ENCODE results near the gene USP37.

USP37 gene, protein sequence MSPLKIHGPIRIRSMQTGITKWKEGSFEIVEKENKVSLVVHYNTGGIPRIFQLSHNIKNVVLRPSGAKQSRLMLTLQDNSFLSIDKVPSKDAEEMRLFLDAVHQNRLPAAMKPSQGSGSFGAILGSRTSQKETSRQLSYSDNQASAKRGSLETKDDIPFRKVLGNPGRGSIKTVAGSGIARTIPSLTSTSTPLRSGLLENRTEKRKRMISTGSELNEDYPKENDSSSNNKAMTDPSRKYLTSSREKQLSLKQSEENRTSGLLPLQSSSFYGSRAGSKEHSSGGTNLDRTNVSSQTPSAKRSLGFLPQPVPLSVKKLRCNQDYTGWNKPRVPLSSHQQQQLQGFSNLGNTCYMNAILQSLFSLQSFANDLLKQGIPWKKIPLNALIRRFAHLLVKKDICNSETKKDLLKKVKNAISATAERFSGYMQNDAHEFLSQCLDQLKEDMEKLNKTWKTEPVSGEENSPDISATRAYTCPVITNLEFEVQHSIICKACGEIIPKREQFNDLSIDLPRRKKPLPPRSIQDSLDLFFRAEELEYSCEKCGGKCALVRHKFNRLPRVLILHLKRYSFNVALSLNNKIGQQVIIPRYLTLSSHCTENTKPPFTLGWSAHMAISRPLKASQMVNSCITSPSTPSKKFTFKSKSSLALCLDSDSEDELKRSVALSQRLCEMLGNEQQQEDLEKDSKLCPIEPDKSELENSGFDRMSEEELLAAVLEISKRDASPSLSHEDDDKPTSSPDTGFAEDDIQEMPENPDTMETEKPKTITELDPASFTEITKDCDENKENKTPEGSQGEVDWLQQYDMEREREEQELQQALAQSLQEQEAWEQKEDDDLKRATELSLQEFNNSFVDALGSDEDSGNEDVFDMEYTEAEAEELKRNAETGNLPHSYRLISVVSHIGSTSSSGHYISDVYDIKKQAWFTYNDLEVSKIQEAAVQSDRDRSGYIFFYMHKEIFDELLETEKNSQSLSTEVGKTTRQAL

DNA sequence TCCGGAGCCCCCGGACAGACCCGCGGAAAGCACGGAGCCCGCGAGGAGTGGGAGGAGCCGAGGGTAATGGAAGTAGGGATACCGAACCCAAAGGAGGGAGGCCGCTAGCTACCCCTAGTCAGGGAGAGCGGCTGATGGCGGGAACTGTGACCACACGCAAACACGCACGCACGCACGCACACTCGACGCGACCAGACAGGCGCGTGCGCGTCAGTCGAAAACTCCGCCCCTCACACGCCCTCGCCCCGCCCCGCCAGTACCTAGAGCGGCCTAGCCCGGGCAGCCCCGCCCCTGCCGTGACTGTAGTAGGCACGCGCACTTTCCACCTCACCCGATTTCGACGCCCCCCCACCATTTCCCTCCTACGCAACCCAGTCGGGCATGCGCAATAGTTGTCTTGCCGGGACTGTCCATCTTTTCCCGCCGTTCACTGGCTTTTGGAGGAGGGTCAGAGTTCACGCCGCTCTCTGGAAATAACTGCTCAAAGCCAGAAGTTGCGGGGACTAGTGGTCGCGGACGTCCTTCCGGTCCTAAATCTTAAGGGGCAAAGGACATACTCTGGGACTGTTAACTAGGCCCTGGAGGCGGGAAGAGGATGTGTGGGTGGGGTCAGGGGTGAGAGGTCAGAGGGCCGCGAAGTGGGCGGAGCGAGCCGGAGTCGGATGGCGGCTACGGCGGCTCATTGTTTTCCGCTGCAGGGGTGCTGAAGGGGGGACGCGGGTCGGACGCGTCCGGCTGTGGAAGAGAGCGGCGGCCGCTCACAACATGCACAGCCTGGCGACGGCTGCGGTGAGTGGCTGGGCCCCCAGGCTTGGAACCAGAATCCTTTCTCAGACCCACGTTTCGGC, at the start of gene USP37, which contains the start of gene CNOT9:
Gene USP37, minus strand, starts transcription at position 162 of the 848 bp plus-strand sequence. CDS start 9,698 bp downstream, outside the sequence.
Gene CNOT9, plus strand, starts transcription at position 650 of the 848 bp plus-strand sequence. Its CDS starts 116 bp downstream, at position 766.
- in situ Hi-C loops (cut with MboI; ENCODE audit: low sequenced_read_pairs) = no loop called here

DNA sequence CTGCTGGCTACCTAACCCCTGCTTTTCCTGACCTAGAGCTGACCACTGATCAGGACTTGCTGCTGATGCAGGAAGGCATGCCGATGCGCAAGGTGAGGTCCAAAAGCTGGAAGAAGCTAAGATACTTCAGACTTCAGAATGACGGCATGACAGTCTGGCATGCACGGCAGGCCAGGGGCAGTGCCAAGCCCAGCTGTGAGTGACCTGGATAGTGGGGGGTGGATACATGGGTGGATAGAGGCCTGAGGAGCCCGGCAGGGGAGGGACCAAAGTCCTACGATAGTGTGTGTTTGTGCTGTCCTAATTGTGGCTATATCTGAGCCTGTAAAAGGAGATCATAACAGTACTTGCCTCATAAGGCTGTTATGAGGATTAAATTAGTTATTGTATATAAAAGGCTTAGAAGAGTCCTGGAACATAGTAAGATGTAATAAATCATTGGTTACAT, 47.7 kb upstream of the USP37 start:
- in situ Hi-C loops (cut with MboI; ENCODE audit: low sequenced_read_pairs) = no loop called here

DNA sequence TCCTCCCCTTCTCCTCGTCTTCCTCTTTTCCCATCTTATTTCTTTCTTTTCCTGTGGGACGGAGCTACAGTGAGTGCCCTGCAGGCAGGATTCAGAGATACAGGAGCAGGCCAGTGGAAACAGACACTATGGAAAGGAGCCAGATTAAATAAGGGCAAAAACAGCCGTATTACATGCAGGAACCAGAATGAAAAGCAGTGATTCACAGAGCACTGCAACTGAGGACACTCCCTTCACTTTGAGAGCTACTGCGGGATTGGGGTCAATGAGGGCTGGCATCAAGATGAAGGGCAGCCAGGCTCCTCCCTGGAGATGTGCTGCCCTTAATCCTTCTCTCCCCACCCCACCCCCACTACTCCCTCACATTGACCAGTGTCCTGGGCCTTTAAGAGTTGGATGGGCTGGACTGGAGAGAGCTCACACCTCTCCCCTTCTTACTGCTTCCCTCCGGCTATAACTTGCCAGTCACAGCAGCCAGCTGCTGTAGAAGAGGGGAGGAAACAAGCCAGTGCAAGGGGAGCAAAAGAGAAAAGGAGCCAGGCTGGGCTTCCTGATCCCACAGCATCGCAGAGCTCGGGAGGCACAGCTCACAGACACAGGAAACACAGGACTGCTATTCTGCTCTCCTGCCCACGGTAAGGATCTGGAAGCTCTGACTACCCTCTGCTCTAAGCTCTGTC, 39.4 kb upstream of the USP37 start, which contains the start of gene PLCD4:
Gene PLCD4, plus strand, starts transcription at position 464 of the 680 bp plus-strand sequence. CDS start 7,841 bp downstream, outside the sequence.
- in situ Hi-C loops (cut with MboI; ENCODE audit: low sequenced_read_pairs) = no loop called here

DNA sequence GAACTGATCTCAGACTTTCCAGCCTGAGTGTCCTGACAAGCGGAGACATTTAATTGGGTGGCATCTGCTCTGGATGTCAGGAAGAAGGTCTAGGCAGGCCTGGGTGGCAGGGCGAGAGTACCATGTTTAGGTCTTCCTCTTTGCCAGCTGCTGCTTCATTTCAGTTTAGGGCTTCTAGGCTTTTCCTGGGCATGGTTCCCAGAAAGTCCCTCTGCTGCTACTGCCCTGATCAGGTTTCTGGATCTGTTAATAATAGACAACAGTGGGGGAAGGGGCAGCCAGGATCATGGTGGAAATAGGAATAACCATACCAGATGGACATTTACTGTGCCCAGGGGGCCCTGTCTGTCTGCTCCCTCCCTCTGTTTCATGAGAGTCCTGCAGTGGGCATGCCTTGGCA, 37.3 kb upstream of the USP37 start:
- in situ Hi-C loops (cut with MboI; ENCODE audit: low sequenced_read_pairs) = no loop called here

DNA sequence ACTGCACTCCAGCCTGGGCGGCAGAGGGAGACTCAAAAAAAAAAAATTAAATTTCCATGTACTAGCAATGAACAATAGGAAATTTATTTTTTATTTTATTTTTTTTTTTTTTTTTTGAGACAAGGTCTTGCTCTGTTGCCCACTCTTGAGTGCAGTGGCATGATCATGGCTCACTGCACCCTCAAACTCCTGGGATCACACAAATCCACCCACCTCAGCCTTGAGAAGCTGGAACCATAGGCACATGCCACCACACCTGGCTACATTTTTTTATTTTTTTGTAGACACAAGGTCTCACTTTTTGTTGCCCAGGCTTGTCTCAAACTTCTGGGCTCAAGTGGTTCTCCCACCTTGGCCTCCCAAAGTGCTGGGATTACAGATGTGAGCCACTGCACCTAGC, 17.4 kb upstream of the USP37 start:
- in situ Hi-C loops (cut with MboI; ENCODE audit: low sequenced_read_pairs) = no loop called here

DNA sequence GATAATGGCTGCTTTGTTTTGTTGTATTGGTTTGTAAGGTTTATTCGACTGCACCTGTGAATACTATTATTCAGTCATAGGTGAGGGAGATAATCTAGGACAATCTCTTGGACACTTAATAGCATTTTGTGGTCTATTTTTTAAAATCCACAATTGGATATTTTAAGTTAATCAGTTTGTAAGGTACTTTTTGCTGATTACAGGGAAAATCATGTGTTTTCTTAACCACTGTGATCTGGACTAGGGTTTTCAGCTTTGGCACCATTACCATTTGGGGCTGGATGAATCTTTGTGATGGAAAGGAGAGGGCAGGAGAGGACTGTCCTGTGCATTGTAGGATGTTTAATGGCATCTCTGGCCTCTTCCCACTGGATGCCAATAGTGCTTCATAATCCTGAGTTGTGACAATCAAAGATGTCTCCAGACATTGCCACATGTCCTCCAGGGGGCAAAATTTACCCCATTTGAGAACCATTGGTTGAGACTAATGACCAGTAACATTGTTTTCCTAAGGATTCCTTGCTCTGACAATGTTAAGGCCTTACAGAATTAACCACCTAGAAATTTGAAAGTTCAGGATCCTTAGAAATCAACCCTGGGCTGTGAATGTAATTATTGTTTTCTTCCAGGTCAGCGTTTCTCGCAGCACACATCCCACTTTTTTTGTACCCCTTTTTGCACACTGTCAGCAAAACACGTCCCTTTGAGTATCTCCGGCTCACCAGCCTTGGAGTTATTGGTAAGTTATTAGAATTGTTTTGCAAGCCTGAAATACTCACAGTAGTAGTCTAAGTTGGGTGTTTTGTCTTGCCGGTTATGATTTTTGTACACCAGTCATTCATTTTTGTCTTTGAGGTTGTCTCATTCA, 16.1 kb upstream of the USP37 start:
- in situ Hi-C loops (cut with MboI; ENCODE audit: low sequenced_read_pairs) = no loop called here

DNA sequence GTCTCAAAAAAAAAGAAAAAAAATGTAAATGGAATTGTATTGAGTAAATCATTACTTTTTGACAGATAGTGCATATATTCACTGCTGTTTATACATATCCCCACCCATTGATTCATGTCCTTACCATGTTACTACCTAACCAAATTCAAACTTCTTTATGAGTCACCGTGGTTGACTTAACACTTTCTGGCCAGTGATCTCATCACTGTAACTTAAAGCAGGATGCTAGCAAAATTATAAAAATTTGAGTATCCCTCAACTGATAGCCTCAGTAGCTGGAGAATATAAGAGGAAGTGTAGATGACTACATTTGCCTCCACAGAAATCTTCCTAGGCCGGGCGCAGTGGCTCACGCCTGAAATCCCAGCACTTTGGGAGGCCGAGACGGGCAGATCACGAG, 13.9 kb upstream of the USP37 start:
- in situ Hi-C loops (cut with MboI; ENCODE audit: low sequenced_read_pairs) = no loop called here

DNA sequence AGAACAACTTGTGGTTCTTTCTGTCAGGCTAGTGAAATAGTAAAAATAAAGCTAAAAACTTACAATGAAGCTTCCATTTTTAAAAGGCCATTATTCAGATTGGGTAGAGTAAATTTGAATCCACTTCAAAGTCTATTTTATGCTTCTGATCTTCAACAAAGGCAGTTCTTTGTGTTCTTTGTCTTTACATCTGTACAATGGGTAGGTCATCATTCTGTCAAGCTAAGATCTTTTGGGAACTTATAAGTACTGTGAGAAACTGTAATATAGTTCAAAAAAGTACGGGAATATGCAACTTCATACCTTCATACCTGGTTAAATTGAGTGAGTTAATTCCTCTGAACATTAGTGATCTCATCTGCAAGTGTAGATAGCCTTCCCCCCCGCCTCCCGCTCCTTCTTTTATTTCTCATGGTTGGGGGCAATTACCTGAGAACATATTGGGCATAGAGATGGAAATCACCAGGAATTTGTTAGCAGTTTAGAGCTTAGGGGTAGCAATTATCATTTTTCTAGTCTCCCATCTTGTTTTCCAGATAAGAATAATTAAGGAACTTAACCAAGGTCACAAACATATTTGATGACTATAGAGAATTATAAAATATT, 10.2 kb upstream of the USP37 start:
- in situ Hi-C loops (cut with MboI; ENCODE audit: low sequenced_read_pairs) = no loop called here

DNA sequence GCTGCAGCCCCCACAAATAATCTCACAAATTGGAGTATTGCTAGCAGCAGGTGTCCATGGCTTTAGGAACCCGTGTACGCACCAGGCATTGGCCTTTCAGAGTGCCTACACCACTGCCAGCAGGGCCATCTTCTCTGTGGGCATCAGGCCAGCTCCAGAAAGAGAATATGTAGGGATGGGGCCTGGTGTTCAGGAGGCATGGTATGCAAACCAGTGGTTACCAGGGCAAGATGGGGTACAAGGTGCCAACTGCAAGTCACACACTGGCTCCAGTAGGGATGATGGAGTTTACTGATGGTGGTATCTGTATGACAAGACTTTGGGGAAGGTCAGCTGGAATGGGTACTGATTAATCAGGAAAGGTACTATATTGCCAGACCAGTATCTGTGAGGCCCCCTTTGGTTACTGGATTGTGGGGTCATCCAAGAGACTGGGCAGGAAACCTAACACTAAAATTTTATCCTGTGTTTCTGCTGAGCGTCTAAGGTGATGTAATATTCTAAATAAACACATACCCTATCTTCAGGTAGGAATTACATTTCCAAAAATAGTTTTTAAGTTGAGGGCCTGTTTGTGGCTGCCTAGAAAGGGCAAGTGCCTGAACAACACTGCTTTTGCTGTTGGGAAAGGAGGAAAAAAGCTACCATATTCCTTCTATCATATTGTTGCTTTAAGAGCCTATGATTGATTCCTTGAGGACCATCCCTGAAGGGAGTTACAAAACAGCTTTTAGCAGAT, 9.5 kb upstream of the USP37 start:
- in situ Hi-C loops (cut with MboI; ENCODE audit: low sequenced_read_pairs) = no loop called here

DNA sequence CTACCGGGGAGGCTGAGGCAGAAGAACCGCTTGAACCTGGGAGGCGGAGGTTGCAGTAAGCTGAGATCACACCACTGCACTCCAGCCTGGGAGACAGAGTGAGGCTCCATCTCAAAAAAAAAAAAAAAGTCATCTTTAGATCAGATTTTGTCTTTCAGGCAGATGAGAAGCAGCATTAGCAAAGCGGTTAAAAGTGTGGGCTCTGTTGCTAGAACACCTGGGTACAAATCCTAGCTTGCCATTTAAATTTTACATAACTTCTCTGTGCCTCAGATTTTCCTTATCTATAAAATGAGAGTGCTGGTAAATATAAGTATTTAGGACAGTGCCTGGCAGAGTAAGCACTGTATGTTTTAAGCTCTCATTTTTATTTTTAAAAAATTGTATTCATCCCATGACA, 8.7 kb upstream of the USP37 start:
- in situ Hi-C loops (cut with MboI; ENCODE audit: low sequenced_read_pairs) = no loop called here

DNA sequence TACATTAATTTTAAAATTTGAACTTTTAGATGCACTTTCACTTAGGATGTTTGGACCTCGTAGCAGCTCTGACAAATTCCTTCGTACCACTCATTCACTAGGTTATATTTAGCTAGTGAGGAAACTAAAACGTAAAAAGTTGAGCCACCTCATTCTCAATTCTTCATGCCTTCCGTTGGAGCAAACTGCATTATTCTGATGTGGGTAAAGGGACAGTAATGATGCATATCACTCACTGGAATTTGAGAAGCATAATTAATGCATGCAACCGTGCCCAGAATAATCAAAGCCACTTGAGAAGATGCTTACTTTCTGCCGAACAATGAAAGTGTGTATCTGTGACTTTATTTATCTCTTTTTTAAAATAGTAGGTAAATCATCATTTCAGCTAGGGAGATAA, 2.7 kb upstream of the USP37 start:
- in situ Hi-C loops (cut with MboI; ENCODE audit: low sequenced_read_pairs) = no loop called here

DNA sequence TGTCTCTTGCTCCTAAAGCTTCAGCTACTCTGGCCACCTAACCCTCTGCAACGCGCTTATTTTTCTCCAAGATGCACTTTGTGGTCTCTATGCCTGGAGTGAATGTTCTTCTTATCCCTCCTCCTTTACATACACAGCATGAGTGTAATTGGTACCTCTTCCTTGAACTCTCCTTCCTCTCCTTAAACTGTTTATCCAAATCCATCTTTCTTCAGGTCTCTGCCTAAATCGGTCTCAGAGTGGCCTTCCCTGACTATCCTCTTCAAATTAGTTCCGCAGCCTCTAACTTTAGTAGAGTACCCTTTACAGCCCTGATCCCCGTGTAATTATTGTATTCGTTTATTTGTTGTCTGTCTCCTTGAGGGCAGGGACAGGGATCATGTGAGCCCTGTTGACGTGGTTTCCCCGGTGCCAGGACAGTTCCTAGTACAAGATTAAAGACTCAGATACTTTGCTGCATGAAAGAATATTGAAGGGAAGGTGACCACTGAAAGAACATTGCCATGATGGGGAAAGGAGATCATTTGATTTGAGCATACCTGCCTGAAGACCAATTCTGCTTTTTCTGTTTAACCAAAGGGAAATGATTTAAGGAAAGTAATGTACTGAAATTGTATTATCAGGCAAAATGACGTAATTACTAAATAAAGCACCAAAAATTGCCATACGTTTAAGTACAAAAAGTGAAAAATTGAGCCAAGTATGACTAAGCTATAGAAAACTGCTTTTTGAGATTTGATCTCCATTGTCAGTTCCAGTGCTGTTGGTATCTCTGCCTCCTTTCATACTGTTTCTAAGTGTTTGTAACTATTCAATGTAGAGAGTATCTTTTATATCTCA, 1.7 kb upstream of the USP37 start:
- in situ Hi-C loops (cut with MboI; ENCODE audit: low sequenced_read_pairs) = no loop called here

DNA sequence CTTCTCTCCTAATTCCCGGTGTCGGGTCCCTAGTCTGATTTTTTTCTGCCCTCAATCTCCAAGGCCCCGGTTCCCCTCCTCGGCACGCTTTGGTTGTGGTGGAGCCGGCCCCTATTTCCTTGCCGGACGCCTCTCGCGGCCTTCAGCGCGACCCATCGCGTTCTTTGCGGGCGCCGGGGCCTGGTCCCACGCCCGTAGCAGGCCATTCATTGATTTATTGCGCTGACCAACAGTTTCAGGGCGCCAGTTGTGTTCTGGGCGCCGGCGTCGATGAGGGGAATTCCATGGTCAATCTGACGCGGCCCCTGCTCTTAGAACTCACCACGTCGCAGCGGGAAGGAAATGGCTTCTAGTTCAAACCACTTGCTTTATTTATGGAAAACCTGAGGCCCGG, 884 bp upstream of the USP37 start:
- in situ Hi-C loops (cut with MboI; ENCODE audit: low sequenced_read_pairs) = no loop called here

DNA sequence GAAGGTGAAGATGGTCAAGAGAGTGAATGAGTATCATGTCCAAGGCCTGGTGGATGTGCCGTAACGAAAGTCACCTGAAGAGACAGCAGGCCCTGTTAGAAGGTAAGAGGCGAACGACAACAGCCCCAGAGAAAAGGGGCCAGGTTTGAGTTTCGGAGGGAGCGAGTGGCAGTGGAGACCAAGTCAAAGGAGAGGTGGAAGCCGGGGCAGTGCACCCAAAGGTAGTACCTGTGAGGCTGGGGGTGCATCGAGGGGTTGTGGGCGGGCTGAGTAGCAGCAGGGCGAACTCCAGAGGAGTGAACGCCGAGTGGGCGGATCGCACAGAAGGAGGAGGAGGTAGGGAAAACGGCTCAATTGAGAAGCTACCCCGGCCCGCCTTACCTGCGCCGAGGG, 358 bp downstream of the USP37 start:
- in situ Hi-C loops (cut with MboI; ENCODE audit: low sequenced_read_pairs) = no loop called here

DNA sequence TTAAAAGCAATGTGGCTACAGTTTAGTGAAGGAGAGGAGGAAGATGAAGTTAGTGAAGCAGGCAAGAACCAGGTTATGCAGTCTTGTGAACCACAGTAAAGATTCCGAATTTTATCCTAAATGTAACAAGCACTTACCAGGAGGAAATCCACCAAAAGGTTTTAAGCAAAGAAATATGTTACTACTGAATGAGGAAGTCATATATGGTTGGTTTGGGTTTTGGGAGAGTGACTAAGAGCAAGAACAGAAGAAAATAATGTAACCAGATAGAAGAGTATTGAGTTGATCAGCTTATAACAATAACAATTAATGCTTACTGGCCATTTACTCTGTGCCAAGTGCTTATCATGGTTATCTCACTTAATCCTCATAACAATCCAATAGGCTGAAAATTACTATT, 1.9 kb downstream of the USP37 start:
- in situ Hi-C loops (cut with MboI; ENCODE audit: low sequenced_read_pairs) = no loop called here

DNA sequence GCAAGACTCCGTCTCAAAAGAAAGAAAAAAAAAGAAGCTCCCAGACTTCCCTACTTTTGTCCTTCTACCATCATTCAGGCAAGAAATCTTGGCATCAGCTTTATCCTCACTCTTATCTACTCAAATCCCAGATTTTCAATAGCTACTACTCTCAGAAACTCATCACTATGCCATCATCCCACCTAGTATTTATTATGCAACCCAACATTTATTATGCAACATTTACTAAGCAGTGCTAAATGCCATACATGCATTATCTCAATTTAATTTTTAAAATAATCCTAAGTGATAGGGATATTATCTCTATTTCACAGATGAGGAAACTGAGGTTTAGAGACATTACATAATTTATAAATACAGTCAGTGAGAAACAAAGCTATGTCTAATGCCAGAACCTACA, 4.1 kb downstream of the USP37 start:
- in situ Hi-C loops (cut with MboI; ENCODE audit: low sequenced_read_pairs) = no loop called here

DNA sequence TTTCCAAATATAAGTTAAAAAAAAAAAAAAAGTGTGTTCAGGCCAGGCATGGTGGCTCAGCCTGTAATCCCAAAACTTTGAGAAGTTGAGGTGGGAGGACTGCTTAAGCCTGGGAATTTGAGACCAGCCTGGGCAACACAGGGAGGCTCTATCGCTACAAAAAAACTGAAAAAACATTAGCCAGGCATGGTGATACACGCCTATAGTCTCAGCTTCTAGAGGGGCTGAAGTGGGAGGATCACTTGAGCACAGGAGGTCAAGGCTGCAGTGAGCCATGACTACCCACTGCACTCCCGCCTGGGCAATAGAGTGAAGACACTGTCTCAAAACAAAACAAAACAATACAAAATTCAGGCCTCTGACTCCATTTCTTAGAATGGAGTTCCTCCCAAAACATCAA, 9.2 kb downstream of the USP37 start:
- in situ Hi-C loops (cut with MboI; ENCODE audit: low sequenced_read_pairs) = no loop called here

Data from HL-60/S4 treated with phorbol 12-myristate 13-acetate at 8.2 ng/mL for 4 days and 3 days (cell line).